ENCODE measurements around the gene RPTOR.

RPTOR gene

GRCh38 chr17:80882323-80882722 lies 337.7 kb downstream of the RPTOR start:
- DNase-seq (ENCODE audit: low read depth), result no peak

- no peak for DNase-seq (ENCODE audit: low read depth)
These were observed 338.5 kb downstream of the RPTOR start for GRCh38 chr17:80882926-80883685.

- DNase-seq (ENCODE audit: low read depth), result no peak
These were observed 339.4 kb downstream of the RPTOR start for GRCh38 chr17:80883831-80884735.

DNA sequence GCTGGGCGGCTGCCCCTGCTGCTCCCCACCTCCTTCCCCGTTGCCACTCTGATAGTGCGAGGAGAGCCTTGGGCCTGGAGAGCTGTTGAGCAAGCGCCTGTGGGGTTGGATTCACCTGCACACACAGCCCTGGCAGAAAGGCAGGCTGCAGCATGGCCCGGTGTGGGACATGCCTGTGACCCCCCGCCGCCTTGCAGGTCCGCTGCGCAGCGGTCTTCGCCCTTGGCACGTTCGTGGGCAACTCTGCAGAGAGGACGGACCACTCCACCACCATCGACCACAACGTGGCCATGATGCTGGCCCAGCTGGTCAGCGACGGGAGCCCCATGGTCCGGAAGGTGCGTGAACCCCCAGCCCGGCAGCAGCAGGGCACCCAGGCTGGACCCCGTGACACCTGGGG lies 340.2 kb downstream of the RPTOR start:
- DNase-seq (ENCODE audit: low read depth), result no peak

- DNase-seq (ENCODE audit: low read depth), result no peak
These were observed 341.4 kb downstream of the RPTOR start for GRCh38 chr17:80885947-80886582.

DNA sequence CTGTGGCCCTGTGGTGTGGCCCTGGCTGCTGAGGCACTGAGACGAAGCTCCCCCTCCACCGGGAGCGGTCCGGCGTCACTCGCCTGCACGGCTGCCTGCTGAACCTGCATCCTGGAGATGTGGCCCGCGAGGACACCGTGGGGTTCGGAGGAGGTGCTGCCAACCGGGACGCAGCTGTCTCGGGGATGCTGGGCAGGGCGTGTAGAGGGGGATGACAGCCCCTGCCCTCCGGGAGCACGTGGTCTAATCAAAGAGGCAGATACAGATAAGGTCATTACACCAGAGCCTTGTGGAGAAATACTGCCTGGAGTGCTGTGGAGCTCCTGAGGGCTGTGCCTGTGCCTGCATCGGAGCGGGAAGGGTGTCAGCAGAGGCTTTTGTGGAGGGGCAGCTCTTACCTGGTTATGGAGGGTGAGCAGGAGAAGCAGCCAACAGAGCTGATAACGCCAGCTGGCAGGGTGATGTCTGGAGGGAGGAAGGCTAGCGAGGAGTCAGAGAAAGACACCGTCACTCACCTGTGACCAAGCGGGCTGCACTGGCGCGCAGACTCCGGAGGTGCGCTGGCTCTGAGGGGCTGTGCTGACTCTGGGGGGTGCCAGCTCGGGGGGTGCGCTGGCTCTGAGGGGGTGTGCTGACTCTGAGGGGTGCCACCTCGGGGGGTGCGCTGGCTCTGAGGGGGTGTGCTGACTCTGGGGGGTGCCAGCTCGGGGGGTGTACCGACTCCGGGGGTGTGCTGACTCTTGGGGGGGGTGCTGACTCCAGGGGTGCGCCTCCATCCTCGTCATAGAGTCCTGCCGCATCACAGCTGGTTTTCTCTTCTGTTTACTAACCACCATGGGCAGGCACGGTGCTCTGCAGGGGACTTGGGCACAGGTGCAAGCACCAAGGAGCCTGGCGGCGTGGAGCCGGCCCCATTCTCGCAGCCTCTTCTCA lies 342.3 kb downstream of the RPTOR start:
- no peak for DNase-seq (ENCODE audit: low read depth)

DNA sequence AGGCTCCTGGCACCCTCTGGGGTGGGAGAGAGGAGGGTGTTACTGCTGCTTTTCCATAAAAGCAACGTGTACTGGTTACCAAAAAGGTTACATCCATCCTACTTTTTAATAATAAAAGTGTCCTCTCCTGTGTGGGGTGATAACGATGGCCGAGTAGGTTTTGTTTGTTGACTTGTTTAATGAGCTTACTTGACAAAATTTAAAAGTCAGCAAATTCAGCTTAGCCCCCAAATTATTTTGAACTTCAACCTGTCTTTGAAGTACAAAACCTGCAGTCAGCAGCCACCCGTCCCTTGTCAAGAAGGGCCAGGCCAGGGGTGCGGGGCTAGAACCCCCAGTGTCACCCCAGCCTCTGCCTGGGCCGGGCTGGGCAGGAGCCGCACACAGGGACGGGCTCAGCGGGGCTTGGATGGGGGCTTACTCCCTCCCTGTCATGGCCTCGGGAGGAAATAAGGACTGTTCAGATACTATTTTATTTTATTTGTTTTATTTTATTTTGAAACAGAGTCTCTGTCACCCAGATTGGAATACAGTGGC lies 343.1 kb downstream of the RPTOR start:
- no peak for DNase-seq (ENCODE audit: low read depth)

- DNase-seq (ENCODE audit: low read depth), result no peak
These were observed 343.9 kb downstream of the RPTOR start for GRCh38 chr17:80888276-80889160.

DNA sequence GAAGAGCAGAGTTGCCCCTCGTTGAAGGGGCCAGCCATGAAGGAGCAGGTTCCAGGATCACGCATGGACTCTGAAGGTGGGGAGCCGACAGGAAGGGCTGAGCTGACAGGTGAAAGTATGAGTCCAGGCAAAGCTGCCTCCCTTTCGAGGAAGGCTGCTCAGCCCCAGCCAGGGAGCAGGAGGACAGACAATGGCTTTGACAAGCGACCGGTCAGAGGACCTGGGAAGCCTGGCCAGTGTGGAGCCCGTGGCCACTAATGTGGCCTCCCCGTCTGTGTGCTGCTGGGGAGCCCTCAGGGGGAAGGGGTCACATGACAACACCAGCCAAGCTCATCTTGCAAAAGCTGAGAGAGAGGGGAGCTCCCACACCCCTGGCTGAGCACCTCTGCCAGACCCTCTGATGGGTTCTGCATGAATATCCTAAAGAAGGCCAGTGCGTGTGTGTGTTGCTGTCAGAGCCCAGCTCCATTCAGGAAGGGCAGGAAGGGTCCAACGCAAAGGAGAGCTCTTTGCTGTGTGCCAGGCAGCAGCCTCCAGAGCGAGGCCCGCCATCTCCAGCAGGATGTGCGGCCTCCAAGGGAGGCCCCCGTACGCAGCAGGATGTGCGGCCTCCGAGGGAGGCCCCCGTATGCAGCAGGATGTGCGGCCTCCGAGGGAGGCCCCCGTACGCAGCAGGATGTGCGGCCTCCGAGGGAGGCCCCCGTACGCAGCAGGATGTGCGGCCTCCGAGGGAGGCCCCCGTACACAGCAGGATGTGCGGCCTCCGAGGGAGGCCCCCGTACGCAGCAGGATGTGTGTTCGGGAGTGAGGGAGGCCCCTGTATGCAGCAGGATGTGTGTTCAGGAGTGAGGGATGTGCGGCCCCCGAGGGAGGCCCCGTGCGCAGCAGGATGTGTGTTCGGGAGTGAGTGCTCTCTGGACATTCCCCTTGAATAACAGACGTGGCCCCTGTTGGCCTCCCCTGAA lies 344.9 kb downstream of the RPTOR start:
- DNase-seq (ENCODE audit: low read depth), result no peak

DNA sequence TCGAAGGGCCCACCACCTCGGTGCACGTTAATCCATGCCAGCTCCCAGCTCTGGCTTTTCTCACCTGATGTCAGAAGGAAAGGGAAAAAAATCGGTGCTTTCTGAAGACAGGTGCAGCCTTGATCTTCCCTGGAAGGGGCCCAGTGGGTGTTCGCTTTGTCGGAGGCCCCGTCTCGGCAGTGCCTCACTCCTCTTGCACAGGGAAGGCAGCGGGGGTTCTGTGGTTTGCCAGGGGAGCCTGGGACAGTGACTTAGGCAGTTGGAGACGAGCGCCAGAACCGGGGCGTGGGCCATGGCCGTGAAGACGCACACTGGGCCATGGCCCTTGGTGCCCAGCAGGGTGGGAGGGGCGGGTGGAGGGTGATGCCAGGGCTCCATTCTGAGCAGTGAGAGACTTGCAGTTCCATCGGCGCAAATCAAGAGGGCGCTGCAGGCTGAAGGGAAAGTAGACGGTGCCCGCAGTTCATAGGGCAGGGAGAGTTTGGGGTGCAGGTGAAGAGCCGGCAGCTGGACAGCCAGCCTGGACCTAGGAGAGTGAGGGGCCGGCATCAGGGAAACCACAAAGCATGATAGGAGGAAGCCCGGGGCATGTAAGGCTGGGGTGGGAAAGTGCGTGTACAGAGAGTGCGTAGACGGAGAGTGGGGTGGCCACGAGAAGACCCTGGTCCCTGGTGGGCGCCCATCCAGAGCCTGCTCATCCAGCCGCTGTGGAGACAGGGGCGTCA lies 345.7 kb downstream of the RPTOR start:
- DNase-seq (ENCODE audit: low read depth), result no peak

DNA sequence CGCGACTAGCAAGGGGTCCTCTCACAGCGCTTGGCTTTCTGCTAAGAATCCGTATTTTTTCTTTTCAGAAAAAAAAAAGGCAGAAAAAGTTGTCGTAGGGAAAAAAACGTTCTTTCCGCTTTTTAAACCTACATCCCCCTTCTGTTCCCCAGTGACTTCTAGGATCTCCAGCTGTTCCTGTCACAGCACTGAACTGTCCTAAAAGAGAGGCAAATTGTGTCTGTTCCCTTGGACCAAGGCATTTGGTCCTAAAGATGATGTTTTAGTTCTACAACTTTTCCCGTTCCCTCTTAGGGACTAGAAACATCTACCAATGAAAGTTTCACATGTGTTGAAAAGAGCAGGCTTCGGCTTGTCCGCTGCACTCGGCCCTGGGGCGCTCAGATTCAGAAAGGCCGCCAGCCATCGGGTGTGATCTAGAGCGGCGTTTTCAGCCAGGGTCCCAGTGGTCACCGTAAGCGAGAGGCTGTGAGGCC lies 346.3 kb downstream of the RPTOR start:
- DNase-seq (ENCODE audit: low read depth), result no peak

DNA sequence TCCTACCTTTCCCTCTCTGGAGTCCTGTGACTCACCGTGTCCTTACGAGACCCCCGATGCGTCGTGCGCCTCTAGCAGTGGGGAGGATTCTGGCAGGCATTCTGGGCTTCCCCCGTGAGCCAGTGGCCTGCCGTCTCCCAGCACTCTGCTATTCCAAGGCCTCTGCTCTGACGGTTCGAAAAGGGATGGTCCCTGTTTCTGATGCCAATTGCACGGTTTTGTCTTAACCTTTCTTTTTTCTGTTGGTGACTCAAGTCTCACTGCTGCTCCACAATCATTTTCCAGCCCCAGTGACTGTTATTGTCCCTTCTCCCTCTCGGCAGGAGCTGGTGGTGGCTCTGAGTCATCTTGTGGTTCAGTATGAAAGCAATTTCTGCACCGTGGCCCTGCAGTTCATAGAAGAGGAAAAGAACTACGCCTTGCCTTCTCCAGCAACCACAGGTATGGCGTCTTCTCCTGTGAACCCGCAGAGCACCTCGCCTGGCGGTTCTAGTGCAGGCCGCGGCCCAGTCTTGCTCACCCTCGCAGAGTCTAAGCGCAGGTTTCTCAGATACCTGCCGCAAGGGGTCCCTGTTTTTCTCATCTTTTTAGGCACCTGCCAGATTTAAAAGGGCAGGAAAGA lies 346.9 kb downstream of the RPTOR start:
- DNase-seq (ENCODE audit: low read depth), result peak; percentile 27

DNA sequence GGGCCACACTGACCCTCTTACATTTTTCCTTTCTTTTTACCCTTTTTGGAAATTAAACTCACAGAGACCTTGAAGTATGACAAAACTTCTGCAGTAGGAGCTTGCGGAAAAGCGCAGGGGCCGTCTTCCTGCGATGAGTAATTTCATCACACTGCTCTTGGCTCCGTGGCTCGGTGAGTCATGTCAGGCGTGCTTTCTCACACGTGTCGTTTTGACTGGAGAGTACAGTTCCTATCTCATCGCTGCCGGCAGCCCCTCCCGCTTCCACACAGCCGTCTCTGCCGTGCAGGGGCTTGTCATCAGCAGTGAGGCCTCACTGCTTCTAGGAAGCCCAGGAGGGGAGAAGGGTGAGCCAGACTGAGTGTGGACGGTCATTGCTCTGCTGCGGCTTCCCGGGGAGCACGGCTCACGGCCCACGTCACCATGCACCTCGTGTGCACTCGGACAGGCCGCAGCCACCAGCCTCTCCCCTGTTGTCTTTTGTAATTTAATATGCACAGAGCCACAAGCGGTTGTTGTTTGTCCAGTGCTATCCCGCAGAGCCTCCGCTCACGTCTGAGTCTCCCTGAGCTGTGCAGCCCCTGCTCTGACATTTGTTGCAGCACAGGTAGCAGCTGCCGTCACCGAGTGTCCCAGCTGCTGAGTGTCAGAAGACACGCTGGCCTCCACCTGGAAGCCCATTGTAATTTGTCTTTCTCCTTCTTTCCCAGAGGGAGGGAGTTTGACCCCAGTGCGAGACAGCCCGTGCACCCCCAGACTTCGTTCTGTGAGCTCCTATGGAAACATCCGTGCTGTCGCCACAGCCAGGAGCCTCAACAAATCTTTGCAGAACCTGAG lies 347.6 kb downstream of the RPTOR start:
- peak; percentile 53 for DNase-seq (ENCODE audit: low read depth)

GRCh38 chr17:80892900-80893603 lies 348.4 kb downstream of the RPTOR start:
- peak; percentile 23 for DNase-seq (ENCODE audit: low read depth)

DNA sequence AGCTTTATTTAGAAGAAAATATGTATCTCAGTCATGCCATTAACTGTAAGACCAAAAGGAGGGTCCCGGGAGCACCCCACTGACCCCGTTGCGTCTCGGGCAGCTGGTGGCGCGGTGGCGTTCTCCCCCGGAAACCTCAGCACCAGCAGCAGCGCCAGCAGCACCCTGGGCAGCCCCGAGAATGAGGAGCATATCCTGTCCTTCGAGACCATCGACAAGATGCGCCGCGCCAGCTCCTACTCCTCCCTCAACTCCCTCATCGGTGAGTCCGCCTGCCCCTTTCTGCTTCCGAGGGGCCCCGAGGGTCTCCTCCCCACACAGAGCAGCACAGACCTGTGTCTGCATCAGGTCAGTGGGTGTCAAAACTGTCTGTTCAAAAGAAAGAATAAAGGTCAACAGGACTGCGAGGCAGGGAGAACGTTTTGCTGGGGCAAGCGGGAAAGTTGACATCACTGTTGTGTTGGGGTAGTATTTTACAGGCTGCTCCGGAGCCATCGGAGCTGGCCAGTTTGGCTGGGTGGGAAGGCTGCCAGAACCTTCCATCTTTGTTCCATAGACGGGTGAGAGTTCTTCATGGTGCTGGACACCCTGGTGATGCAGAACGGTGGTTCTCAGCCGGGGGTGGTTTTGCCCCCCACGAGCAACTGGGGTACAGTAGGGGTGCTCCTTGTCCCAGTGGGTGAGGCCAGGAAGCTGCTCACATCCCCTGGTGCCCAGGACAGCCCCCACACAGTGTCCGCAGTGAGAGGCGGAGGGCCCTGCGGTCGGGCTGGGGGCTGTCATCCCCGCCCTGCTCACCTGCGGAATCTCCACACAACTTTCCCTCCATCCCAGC lies 349.2 kb downstream of the RPTOR start:
- no peak for DNase-seq (ENCODE audit: low read depth)

- no peak for DNase-seq (ENCODE audit: low read depth)
These were observed 349.7 kb downstream of the RPTOR start for GRCh38 chr17:80894439-80894721.

Data from stimulated activated CD8-positive, alpha-beta memory T cell treated with anti-CD3 and anti-CD28 coated beads, Interleukin-12 subunit alpha, Interleukin-12 subunit beta, amount 100 ng/mL, for 4 hours (primary cell).